GM23248 (cell line): ENCODE data around the gene RAB3C. TPM values are rescaled to one million over a fixed set of nuclear protein-coding genes. Genes with fewer than 3 reads are reported as not detected.

Source experiments
- DNase-seq: peaks from one replicate; pipeline ENCODE4 v3.0.0-alpha.2; 2015
- H2AFZ ChIP-seq: fragments of 200-600 bp; sonication (generic); 2 replicates; pipeline ENCODE4 v1.6.1; 2016; ENCODE audit warnings: antibody characterized with exemption
- H3F3A ChIP-seq: fragments of 200-600 bp; sonication (generic); 2 replicates; pipeline ENCODE4 v1.6.1; 2016; ENCODE audit warnings: mild to moderate bottlenecking, antibody characterized with exemption, mixed run types; ENCODE audit not compliant: insufficient read depth
- H3K27ac ChIP-seq: fragments of 200-600 bp; sonication (generic); 2 replicates; pipeline ENCODE4 v1.5.1; 2016; ENCODE audit warnings: mild to moderate bottlenecking
- H3K27me3 ChIP-seq: fragments of 200-600 bp; sonication (generic); replicated peaks from 2 replicates; pipeline ENCODE4 v1.6.1; 2016; ENCODE audit warnings: mild to moderate bottlenecking; ENCODE audit not compliant: insufficient read depth
- H3K36me3 ChIP-seq: fragments of 200-600 bp; sonication (generic); 2 replicates; pipeline ENCODE4 v1.6.1; 2016; ENCODE audit warnings: low read depth, mild to moderate bottlenecking
- H3K4me1 ChIP-seq: fragments of 200-600 bp; sonication (generic); 2 replicates; pipeline ENCODE4 v1.6.1; 2016; ENCODE audit warnings: mild to moderate bottlenecking; ENCODE audit not compliant: insufficient read depth
- H3K4me2 ChIP-seq: fragments of 200-600 bp; sonication (generic); one replicate; pipeline ENCODE4 v1.6.1; 2016; ENCODE audit warnings: mild to moderate bottlenecking; ENCODE audit not compliant: unreplicated experiment
- H3K4me3 ChIP-seq: fragments of 200-600 bp; sonication (generic); 2 replicates; pipeline ENCODE4 v1.5.1; 2016; ENCODE audit warnings: mild to moderate bottlenecking
- H3K79me2 ChIP-seq: fragments of 200-600 bp; sonication (generic); 2 replicates; pipeline ENCODE4 v1.6.1; 2016; ENCODE audit warnings: mild to moderate bottlenecking; ENCODE audit not compliant: insufficient read depth
- H3K9ac ChIP-seq: fragments of 200-600 bp; sonication (generic); 2 replicates; pipeline ENCODE4 v1.6.1; 2016; ENCODE audit warnings: mild to moderate bottlenecking
- H3K9me2 ChIP-seq: fragments of 200-600 bp; sonication (generic); 2 replicates; pipeline ENCODE4 v1.6.1; 2016; ENCODE audit warnings: mixed run types, mild to moderate bottlenecking, moderate library complexity; ENCODE audit not compliant: insufficient read depth
- H3K9me3 ChIP-seq: fragments of 200-600 bp; sonication (generic); one replicate; pipeline ENCODE4 v1.6.1; 2017; ENCODE audit warnings: low read depth
- H4K20me1 ChIP-seq: fragments of 200-600 bp; sonication (generic); 2 replicates; pipeline ENCODE4 v1.6.0; 2016; ENCODE audit not compliant: insufficient read depth
- EZH2 ChIP-seq: fragments of 200-600 bp; sonication (generic); IDR thresholded peaks from 2 replicates; pipeline ENCODE4 v1.6.1; 2018; ENCODE audit warnings: antibody characterized with exemption, mild to moderate bottlenecking; ENCODE audit not compliant: insufficient read depth, poor library complexity, severe bottlenecking
- EZH2phosphoT487 ChIP-seq: fragments of 200-600 bp; sonication (generic); IDR thresholded peaks from 2 replicates; pipeline ENCODE4 v1.6.1; 2018; ENCODE audit warnings: antibody characterized with exemption, moderate library complexity, mild to moderate bottlenecking, low read depth; ENCODE audit not compliant: insufficient read depth
- WGBS, 2 experiments: methylation state at CpG; one replicate each; pipeline ENCODE4 v1.1.6; 2015 to 2017; ENCODE audit warnings: low lambda C conversion rate in 2 of 2, low coverage in 1 of 2; ENCODE audit errors: missing lambda C conversion rate in 2 of 2; 5-methylcytosine and 5-hydroxymethylcytosine counted together
- in situ Hi-C: fragments of 300-500 bp; cut with MboI; formaldehyde crosslinking; loops from 2 replicates; pipeline ENCODE4 v1.15.0; 2020
- polyA plus RNA-seq: library from polyadenylated mRNA; unstranded; fragments of >200 nt; fragmentation: Nextera tagmentation; extraction: Ambion mirVana; gene quantifications from 2 replicates; pipeline ENCODE4 v1.2.1, GENCODE V29; 2016
- total RNA-seq: library from RNA; depleted of rRNA; stranded (reverse); fragments of >200 nt; shearing (Covaris generic); gene quantifications from 2 replicates; pipeline ENCODE4 v1.2.3, GENCODE V29; 2014

The RAB3C gene
- total and polyA plus RNA-seq, 2 experiments from 2014 or later: not detected

DNA sequence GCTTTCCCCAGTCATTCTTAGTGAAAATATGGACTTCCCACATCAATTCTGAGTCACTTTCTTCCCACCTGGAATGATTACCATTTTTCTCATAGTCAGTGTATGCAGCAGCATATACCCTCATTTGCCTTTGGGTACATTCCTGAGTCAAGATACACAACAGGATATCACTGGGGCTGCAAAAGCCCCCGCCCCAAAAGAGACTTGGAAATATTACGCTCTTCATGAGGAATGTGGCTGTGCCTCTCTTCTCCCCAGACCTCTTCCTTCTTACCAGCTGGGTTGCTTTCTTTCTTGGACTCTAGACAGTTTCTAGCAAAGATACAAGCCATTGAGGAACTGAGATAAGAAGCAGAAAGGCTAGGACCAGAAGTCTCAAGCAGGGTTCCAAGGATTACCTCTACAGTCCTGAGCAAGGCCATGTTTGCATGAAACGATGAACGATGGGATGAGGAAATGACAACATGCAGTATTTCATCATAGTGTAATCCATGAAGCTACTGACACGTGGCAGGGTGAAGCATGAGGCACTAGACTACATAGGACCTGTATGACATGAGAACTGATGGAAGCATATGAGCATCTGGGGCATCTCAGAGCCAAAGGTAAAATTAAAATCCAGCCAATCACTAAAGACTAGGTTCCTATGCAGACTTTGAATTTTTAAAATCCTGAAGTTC is 218.1 kb downstream of the RAB3C start:
- 39 to 46% methylated on average over 5 of the region's 5 CpGs for WGBS, 2 experiments
- no peak for DNase-seq
- H3K27me3 ChIP-seq: 0 out of 2 replicates have a peak, but pooled peaks cover 3% of the 10 kb centered on the region
- H2AFZ ChIP-seq: no peak overlapping the region
- in situ Hi-C loops: no loop called here
- no peak overlapping the region for H3K4me3 ChIP-seq
- no peak overlapping the region for H3K9ac ChIP-seq
- H3K4me2 ChIP-seq: no peak overlapping the region
- no peak for TF ChIP-seq EZH2
- TF ChIP-seq EZH2phosphoT487: no peak
- no peaks in the 10 kb centered on the region for H3K79me2 ChIP-seq
- no peaks in the 10 kb centered on the region for H3K36me3 ChIP-seq
- no peak overlapping the region for H3K27ac ChIP-seq
- no peaks in the 10 kb centered on the region for H3F3A ChIP-seq
- no peaks in the 10 kb centered on the region for H3K9me2 ChIP-seq
- H3K9me3 ChIP-seq: no peaks in the 10 kb centered on the region
- no peaks in the 10 kb centered on the region for H3K4me1 ChIP-seq
- no peaks in the 10 kb centered on the region for H4K20me1 ChIP-seq

GRCh38 chr5:58803056-58803455 is 220.2 kb downstream of the RAB3C start:
- Histone ChIP-seq H3K9me3 (no peaks in the 10 kb centered on the region), H3K36me3 (no peaks in the 10 kb centered on the region), H3K4me2 (no peak overlapping the region), H3K27me3 (0 out of 2 replicates have a peak, but pooled peaks cover 3% of the 10 kb centered on the region), H3K9me2 (no peaks in the 10 kb centered on the region), H3K27ac (no peak overlapping the region), H2AFZ (no peak overlapping the region), H3K4me3 (no peak overlapping the region), H3F3A (no peaks in the 10 kb centered on the region), H3K4me1 (no peaks in the 10 kb centered on the region), H3K9ac (no peak overlapping the region), H3K79me2 (no peaks in the 10 kb centered on the region), H4K20me1 (no peaks in the 10 kb centered on the region)
- DNase-seq: no peak
- TF ChIP-seq EZH2 (no peak), EZH2phosphoT487 (no peak)
- in situ Hi-C loops: no loop called here

DNA sequence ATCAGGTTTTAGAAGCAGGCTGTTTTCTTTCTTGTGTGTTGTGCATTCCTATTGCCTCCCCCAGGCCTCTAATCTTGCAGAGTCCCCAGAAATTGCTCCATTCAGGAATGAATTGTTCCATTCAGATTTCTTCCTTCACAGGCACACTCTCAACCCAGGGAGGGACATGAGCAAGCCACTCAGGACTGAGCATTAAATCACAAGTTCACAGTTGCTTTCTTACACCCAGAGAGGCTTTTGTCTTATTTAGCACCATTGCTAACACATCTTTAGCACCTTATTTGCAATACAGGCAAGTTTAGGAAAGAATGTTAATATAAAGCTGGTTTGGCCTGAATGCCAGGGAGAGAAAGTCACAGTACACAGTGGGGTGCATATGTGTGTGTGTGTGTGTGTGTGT is 221.4 kb downstream of the RAB3C start:
- Histone ChIP-seq H3K9ac (no peak overlapping the region), H3K27ac (no peak overlapping the region), H3K79me2 (no peaks in the 10 kb centered on the region), H3K4me2 (no peak overlapping the region), H3F3A (no peaks in the 10 kb centered on the region), H3K4me3 (no peak overlapping the region), H2AFZ (no peak overlapping the region), H3K4me1 (no peaks in the 10 kb centered on the region), H3K27me3 (0 out of 2 replicates have a peak, but pooled peaks cover 3% of the 10 kb centered on the region), H4K20me1 (no peaks in the 10 kb centered on the region), H3K9me2 (no peaks in the 10 kb centered on the region), H3K36me3 (no peaks in the 10 kb centered on the region), H3K9me3 (no peaks in the 10 kb centered on the region)
- TF ChIP-seq EZH2: no peak
- no peak for TF ChIP-seq EZH2phosphoT487
- DNase-seq: no peak
- in situ Hi-C loops: no loop called here

GRCh38 chr5:58810086-58810485 is 227.2 kb downstream of the RAB3C start:
- H3K27me3 ChIP-seq: 0 out of 2 replicates have a peak, but pooled peaks cover 3% of the 10 kb centered on the region
- no peak overlapping the region for H3K4me3 ChIP-seq
- no peaks in the 10 kb centered on the region for H3K79me2 ChIP-seq
- H3K9me2 ChIP-seq: no peaks in the 10 kb centered on the region
- H3K27ac ChIP-seq: no peak overlapping the region
- in situ Hi-C loops: no loop called here
- WGBS, 2 experiments: 0% methylated on average over 1 of the region's 1 CpG
- H3F3A ChIP-seq: no peaks in the 10 kb centered on the region
- no peak overlapping the region for H3K4me2 ChIP-seq
- H3K36me3 ChIP-seq: no peaks in the 10 kb centered on the region
- H3K4me1 ChIP-seq: no peaks in the 10 kb centered on the region
- no peaks in the 10 kb centered on the region for H4K20me1 ChIP-seq
- TF ChIP-seq EZH2 (no peak), EZH2phosphoT487 (no peak)
- no peak for DNase-seq
- no peak overlapping the region for H3K9ac ChIP-seq
- no peak overlapping the region for H2AFZ ChIP-seq
- no peaks in the 10 kb centered on the region for H3K9me3 ChIP-seq

DNA sequence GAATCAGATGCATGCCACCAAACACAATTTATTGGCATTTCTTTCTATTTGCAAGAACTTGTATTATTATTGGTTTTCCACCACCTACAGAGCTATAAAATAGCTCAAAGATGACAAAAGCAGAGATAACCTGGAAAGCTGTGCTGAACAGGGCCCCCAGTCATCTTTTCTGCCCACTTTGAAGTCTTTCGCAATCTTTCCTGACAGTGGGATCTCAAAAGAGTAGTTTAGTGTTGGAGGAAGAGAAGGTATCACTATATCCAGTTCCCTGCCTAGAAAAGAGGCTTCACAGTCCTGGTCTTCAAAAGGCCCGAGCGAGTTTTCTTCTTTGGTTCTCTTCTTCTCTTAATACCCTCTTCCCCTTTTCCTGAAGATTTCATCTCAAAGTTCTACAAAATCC is 231.0 kb downstream of the RAB3C start:
- Histone ChIP-seq H3K9ac (no peak overlapping the region), H3K27ac (no peak overlapping the region), H3K9me3 (no peaks in the 10 kb centered on the region), H3K9me2 (no peaks in the 10 kb centered on the region), H3K79me2 (no peaks in the 10 kb centered on the region), H3K4me2 (no peak overlapping the region), H3K4me3 (no peak overlapping the region), H3K4me1 (no peaks in the 10 kb centered on the region), H2AFZ (no peak overlapping the region), H3K27me3 (0 out of 2 replicates have a peak, but pooled peaks cover 3% of the 10 kb centered on the region), H3K36me3 (no peaks in the 10 kb centered on the region), H3F3A (no peaks in the 10 kb centered on the region), H4K20me1 (no peaks in the 10 kb centered on the region)
- in situ Hi-C loops: no loop called here
- 46 to 51% methylated on average over 3 of the region's 3 CpGs for WGBS, 2 experiments
- TF ChIP-seq EZH2phosphoT487 (no peak), EZH2 (no peak)
- DNase-seq: no peak
